ENCODE results near the gene PODXL2.

- TF ChIP-seq GATA3 (IDR thresholded peaks at IDR 0.05; ENCODE audit: low read depth, low read length) = no peak
- no peak for TF ChIP-seq GATA2 (IDR thresholded peaks at IDR 0.05; ENCODE audit: low read depth, low read length)
These were observed 53.6 kb downstream of the PODXL2 start for GRCh38 chr3:127682561-127682960.

All from SH-SY5Y (cell line).